Fibroblast of villous mesenchyme (primary cell): ENCODE measurements around the gene CH25H. TPM values are rescaled to one million over a fixed set of nuclear protein-coding genes. Genes with fewer than 3 reads are reported as not detected.
"Not testable (repeated sequence)": the region's sequence is repeated elsewhere in the genome, so short reads cannot be mapped to it uniquely, and the experiment has no call there.

Source experiments
- DNase-seq: peaks from one replicate; pipeline ENCODE4 v3.0.0-alpha.2; 2010; ENCODE audit warnings: low read depth
- H3K4me3 ChIP-seq: 2 replicates; pipeline ENCODE4 v1.5.1; 2011; ENCODE audit warnings: low read depth, mild to moderate bottlenecking, low read length
- CTCF ChIP-seq: IDR thresholded peaks from 2 replicates; pipeline ENCODE4 v1.5.1; 2012; ENCODE audit warnings: low read depth, mild to moderate bottlenecking, low read length; ENCODE audit not compliant: insufficient read depth
- total RNA-seq: library from RNA; depleted of rRNA; stranded (reverse); fragments of >200 nt; gene quantifications from 2 replicates; pipeline ENCODE4 v1.2.3, GENCODE V29; 2012

The CH25H gene
- total RNA-seq, 1 donor = under 0.01 TPM

GRCh38 chr10:89201345-89202032 lies 5.6 kb downstream of the CH25H start:
- TF ChIP-seq CTCF = no peak
- DNase-seq = no peak
- H3K4me3 ChIP-seq = no peak overlapping the region

GRCh38 chr10:89197473-89197872 lies 9.6 kb downstream of the CH25H start:
- no peak for TF ChIP-seq CTCF
- H3K4me3 ChIP-seq = no peak overlapping the region
- no peak for DNase-seq

- H3K4me3 ChIP-seq, DNase-seq: not testable (repeated sequence)
These were observed 15.8 kb downstream of the CH25H start for GRCh38 chr10:89191301-89191700.

- DNase-seq = no peak
- H3K4me3 ChIP-seq = no peak overlapping the region
- TF ChIP-seq CTCF = no peak
These were observed 17.8 kb downstream of the CH25H start for GRCh38 chr10:89189211-89189734.

GRCh38 chr10:89185658-89186057 lies 21.5 kb downstream of the CH25H start:
- no peak for DNase-seq
- TF ChIP-seq CTCF = no peak
- H3K4me3 ChIP-seq = no peak overlapping the region

GRCh38 chr10:89184638-89185037 lies 22.5 kb downstream of the CH25H start:
- H3K4me3 ChIP-seq = no peak overlapping the region
- no peak for TF ChIP-seq CTCF
- no peak for DNase-seq

- DNase-seq = no peak
These were observed 23.5 kb downstream of the CH25H start for GRCh38 chr10:89183571-89183970.

More at GRCh38 chr10:89183571-89183970, 23.5 kb downstream of the CH25H start:
- H3K4me3 ChIP-seq = no peak overlapping the region
- TF ChIP-seq CTCF = no peak
